Stimulated activated CD8-positive, alpha-beta memory T cell treated with anti-CD3 and anti-CD28 coated beads, Interleukin-12 subunit alpha, Interleukin-12 subunit beta, amount 100 ng/mL, for 24 hours (primary cell): ENCODE measurements around the gene PWWP2B.

Source experiments
- DNase-seq: peaks from one replicate; pipeline ENCODE4 v3.0.0-alpha.2; 2020; ENCODE audit errors: extremely low read depth

Gene PWWP2B

GRCh38 chr10:132394201-132394811 lies 2.7 kb upstream of the PWWP2B start:
- no peak for DNase-seq

- no peak for DNase-seq
Measured at GRCh38 chr10:132394936-132395703, 1.9 kb upstream of the PWWP2B start.

DNA sequence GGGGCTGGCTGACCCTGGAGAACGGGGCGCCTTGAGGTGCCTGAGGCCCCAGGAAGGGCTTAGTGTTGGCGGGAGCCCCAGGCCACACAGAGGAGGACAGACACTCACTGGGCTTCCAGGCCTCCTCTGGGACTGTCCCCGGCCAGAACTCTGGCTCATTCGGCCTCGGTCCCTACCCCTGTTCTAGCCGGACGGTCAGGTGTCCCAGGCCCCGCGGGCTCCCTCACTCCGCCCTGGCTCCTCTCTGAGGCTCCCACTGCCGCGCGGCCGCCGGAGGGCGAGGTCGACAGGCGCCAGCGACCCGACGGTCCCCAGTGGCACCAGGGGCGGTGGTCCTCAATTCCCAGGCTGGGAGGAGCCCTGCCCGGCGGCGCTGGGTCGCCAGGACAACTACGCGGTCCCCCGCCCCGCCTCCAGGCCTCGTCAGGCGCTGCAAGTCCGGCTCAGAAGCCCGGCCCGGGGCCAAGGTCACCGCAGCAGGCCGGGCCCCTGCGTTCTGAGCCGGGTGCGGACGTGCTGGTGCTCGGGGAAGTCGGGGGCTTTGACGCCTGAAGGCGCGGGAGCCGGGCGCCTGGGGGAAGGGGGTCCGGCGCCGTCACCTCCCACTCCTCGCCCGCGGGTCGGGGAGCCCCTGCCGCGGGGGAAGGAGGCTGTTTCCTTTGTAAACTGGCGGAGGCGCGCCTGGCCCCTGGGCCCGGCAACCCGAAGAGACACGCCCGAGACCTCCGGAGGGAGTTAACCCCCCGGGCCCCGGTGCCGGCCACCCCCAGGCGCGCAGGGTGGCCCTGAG lies 1.1 kb upstream of the PWWP2B start:
- no peak for DNase-seq

DNA sequence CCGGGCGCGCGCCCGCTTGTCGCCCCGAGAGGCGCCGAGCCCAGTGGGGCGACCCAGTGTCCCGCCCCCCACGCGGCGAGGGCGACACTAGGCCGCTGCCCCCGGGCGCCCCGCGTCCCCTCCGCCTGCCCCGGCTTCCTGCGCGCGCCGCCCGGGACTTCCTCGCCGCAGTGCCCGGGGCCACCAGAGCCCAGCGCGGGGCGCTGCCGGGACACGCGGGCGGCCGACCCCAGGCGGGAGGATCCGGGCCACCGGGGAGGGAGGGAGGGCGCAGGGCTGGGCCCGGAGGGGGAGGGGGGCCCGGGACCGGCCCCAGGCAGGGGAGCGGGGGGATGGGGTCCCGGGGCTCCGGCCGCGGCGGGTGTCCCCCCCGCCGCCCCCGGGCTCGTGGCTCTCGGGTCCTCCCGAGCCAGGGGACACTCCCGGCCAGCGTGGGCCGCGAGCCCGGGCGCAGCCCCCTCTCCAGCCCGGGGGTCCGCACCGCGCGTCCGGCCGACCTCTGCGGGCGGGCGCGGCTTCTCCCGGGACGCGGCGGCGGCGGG lies 435 bp upstream of the PWWP2B start:
- no peak for DNase-seq

DNA sequence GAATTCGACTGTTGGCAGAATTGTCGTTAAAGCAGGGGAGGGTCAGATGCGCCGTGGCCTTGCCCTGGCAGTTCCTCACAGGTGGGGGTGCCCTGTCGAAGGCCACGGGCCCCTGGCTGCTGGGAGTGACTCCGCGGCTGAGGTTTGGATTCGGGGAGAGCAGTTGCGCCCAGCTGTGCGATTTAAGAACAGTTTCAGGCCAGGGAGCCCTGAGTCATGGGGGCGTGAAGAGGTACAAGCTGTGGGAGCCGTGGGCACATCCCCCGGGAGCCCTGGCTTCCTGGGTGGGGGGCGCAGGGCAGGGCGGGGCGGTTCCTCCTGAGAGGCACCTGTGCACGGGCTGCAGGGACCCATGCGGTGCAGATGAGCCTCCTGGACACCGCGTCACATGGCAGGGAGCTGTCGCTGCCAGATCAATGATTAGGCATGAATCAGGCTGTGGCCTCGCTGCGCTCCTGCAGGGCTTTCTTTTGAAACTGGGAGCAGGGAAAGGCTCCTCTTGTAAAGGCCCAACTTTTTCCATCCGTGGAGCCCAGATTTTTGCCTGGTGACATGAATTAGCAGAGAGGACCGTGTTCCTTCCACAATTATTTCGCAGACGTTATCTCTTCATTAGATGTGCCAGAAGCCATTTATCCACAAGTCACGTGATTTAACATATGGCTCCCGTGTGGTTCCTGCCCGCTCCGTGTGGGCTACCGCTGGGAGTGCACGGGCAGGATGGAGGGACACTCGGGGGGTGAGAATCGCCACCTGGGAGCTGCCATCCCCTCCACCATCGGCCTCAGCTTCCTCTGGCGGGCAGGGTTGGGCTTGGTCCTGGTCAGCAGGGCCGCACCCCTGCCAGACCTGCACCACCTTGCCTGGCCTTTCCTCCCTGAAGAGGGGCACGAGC lies 918 bp downstream of the PWWP2B start:
- DNase-seq: no peak

GRCh38 chr10:132398566-132398991 lies 1.6 kb downstream of the PWWP2B start:
- no peak for DNase-seq

DNA sequence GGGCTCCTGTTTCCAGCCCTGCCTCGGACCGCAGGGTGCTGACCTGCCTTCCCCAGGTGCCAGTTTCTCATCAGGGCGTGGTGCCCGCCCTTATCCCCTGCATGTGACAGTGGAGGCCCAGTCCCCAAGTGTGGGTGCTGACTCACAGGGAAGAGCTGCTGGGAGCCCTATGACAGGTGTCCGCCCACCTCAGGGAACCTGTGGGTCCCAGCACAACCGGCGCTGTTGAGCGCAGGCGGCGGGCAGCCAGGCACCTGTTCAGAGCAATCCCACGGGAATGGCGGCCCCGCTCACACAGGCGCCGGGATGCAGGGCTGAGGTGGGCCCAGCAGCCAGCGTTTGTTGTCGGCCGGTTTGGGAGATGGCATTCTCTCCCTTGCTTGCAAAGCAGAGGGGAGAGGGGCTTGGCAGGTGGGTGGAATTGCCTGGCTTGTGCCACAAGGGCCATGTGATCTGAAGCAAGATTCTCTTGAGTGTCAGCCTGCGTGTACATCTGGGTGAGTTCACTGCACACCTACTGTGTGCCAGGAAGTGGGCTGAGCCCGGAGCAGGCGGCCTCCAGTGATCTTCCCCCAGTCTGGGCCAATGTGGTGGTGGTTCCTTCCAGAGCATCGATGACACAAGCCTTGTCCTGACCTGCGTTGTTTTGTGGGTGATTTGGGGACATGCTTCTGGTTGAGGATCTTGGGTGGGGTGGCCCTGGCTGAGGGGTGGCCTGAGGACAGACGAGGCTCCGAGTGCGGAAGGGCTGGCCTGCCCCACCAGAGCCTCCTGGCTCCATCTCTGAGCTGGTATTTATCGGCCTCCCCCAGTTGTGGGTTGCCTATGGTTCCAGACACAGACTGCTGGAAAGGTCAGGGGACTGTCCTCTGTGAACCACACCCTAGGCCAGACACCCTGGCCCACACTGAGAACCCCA lies 2.4 kb downstream of the PWWP2B start:
- DNase-seq: no peak

DNA sequence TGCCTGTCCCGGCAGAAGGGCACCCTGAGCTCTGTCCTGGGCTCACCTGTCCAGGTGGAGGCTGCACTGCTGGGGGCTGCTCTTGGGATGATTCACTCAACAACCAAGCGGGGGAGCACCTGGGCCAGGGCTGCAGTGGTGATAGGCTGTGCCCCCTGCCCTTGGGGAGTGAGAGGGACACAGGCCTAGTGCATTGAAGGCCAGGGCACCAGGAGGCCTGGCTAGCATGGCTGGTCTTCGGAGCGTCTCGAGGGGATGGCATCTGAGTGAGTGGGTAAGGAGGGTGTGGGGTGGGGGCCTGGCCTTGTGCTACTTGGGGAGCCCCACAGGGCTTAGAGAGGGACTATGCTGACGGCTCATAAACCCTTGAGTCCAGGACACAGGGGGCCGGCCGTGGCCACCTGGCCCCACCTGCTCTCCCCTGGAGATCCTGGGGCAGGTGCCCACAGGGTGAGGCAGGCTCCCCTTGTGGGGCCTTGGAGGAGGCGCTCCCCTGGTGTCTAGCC lies 3.1 kb downstream of the PWWP2B start:
- no peak for DNase-seq

GRCh38 chr10:132400547-132401151 lies 3.6 kb downstream of the PWWP2B start:
- DNase-seq: no peak

- DNase-seq: no peak
Measured at GRCh38 chr10:132401401-132402118, 4.6 kb downstream of the PWWP2B start.

GRCh38 chr10:132402781-132403241 lies 5.8 kb downstream of the PWWP2B start:
- DNase-seq: no peak

- no peak for DNase-seq
Measured at GRCh38 chr10:132403511-132404168, 6.6 kb downstream of the PWWP2B start.

DNA sequence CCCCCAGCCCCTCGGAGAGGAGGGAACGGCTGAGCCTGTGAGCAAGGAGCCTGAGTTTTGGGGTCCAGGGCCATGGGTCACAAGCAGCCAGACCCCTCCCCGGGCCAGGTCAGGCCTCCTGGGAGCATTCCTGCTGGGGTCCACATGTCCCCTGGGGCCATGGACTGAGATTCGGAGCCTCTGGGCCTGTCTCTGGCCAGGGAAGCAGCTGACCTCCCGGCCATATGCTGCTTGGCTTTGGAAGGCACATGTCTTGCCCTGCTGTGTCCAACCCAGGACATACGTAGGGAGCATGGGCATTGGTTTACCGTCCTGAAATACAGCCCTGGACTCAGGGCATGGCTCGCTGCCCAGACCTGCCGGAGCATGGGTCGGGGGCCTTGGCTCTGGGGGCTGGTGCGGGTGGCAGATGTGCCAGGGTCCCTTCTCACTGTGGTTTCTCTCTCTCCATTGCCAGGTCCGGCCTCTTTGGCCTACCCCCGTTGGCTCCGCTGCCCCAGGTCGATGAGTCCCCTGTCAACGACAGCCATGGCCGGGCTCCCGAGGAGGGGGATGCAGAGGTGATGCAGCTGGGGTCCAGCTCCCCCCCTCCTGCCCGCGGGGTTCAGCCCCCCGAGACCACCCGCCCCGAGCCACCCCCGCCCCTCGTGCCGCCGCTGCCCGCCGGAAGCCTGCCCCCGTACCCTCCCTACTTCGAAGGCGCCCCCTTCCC lies 7.3 kb downstream of the PWWP2B start:
- DNase-seq: no peak

DNA sequence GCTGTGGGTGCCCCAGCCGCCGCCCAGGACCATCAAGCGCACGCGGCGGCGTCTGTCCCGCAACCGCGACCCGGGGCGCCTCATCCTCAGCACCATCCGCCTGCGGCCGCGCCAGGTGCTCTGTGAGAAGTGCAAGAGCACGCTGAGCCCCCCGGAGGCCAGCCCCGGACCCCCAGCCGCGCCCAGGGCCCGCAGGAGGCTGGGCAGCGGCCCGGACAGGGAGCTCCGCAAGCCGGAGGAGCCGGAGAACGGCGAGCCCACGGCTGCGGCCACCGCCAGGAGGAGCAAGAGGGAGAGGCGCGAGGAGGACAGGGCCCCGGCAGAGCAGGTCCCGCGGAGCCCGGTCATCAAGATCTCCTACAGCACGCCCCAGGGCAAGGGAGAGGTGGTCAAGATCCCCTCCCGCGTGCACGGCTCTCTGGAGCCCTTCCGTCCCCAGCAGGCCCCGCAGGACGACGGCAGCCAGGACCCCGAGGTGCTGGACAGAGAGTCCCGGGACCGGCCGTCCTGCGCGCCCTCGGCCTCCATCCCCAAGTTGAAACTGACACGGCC lies 8.0 kb downstream of the PWWP2B start:
- no peak for DNase-seq

DNA sequence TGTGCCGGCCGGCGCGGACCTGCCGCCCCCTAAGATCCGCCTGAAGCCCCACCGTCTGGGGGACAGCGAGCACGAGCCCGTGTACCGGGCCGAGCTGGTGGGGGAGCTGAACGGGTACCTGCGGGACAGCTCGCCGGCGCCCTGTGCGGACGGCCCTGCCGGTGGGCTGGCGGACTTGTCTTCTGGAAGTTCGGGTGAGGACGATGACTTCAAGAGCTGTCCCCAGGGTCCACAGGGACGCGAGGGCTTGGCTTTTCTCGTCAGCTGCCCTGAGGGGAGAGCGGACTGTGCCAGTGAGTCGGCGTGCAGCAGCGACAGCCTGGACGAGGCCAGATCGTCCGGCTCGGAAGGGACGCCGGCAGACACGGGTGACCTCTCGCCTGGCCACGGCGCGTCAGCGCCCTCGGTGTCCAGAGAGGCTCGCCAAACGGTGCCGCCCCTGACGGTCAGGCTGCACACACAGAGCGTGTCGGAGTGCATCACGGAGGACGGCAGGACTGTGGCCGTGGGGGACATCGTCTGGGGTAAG lies 8.5 kb downstream of the PWWP2B start:
- no peak for DNase-seq

DNA sequence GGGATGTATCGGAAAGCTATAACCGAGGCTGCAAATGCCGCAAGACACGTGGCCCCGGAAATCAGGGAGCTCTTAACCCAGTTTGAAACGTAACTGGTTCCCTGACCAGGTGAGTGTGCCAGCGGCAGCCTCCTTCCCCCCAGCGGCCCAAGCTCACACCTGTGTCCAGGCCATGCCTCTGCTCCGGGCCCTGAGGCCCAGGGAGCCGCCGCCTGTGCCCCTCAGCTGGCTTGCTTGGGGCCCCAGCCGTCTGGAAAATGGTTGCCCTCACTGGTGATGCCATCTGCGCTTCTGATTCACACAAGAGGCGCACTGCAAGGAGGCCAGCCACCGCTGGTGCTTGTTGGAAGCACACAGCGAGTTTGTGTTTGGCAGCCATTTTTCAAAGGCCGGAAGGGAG lies 9.2 kb downstream of the PWWP2B start:
- no peak for DNase-seq

- DNase-seq: no peak
Measured at GRCh38 chr10:132406750-132407149, 9.8 kb downstream of the PWWP2B start.
